GM23338 (cell line): ENCODE measurements around the gene MAP3K15. TPM values are rescaled to one million over a fixed set of nuclear protein-coding genes. Genes with fewer than 3 reads are reported as not detected.

Source experiments
- ATAC-seq: fragments of 200-7000 bp; cut with Tn5 transposase; 3 replicates; pipeline ENCODE4 v1.9.1; 2020
- DNase-seq: peaks from one replicate; pipeline ENCODE4 v3.0.0-alpha.2; 2015; ENCODE audit warnings: low spot score
- H2AFZ ChIP-seq: fragments of 200-600 bp; sonication (generic); 2 replicates; pipeline ENCODE4 v1.8.0; 2016; ENCODE audit warnings: antibody characterized with exemption, mild to moderate bottlenecking, moderate library complexity
- H3F3A ChIP-seq: fragments of 200-600 bp; sonication (generic); replicated peaks from 2 replicates; pipeline ENCODE4 v1.8.0; 2017; ENCODE audit warnings: antibody characterized with exemption, mixed run types, low read depth
- H3K27ac ChIP-seq: fragments of 200-600 bp; sonication (generic); 2 replicates; pipeline ENCODE4 v1.6.1; 2016; ENCODE audit warnings: low read depth
- H3K27me3 ChIP-seq: fragments of 200-600 bp; sonication (generic); 2 replicates; pipeline ENCODE4 v1.8.0; 2016; ENCODE audit warnings: mild to moderate bottlenecking, mixed run types, moderate library complexity; ENCODE audit not compliant: insufficient read depth
- H3K36me3 ChIP-seq: fragments of 200-600 bp; sonication (generic); 2 replicates; pipeline ENCODE4 v1.8.0; 2016; ENCODE audit warnings: mild to moderate bottlenecking; ENCODE audit not compliant: insufficient read depth
- H3K4me1 ChIP-seq: fragments of 200-600 bp; sonication (generic); 2 replicates; pipeline ENCODE4 v1.8.0; 2016; ENCODE audit warnings: mild to moderate bottlenecking, moderate library complexity; ENCODE audit not compliant: insufficient read depth
- H3K4me2 ChIP-seq: fragments of 200-600 bp; sonication (generic); 2 replicates; pipeline ENCODE4 v1.7.1; 2017; ENCODE audit warnings: mixed run types
- H3K4me3 ChIP-seq: fragments of 200-600 bp; sonication (generic); 2 replicates; pipeline ENCODE4 v1.6.1; 2016; ENCODE audit warnings: mixed run types
- H3K79me2 ChIP-seq: fragments of 200-600 bp; sonication (generic); replicated peaks from 2 replicates; pipeline ENCODE4 v1.8.0; 2017; ENCODE audit warnings: mild to moderate bottlenecking; ENCODE audit not compliant: insufficient read depth
- H3K9me2 ChIP-seq: fragments of 200-600 bp; sonication (generic); 2 replicates; pipeline ENCODE4 v1.8.0; 2017; ENCODE audit not compliant: insufficient read depth
- H4K20me1 ChIP-seq: fragments of 200-600 bp; sonication (generic); replicated peaks from 2 replicates; pipeline ENCODE4 v1.8.0; 2017; ENCODE audit warnings: mild to moderate bottlenecking; ENCODE audit not compliant: insufficient read depth
- H3K27ac Mint-ChIP-seq: 2 replicates; pipeline ENCODE4 v1.8.0; 2020; ENCODE audit warnings: inconsistent platforms, mild to moderate bottlenecking, moderate library complexity, mixed read lengths
- H3K27me3 Mint-ChIP-seq: 3 replicates; pipeline ENCODE4 v1.8.0; 2022; ENCODE audit warnings: low read depth, mild to moderate bottlenecking, moderate library complexity, mixed read lengths, inconsistent platforms; ENCODE audit not compliant: insufficient read depth, poor library complexity
- H3K36me3 Mint-ChIP-seq: 3 replicates; pipeline ENCODE4 v1.8.0; 2021; ENCODE audit warnings: low read depth, mild to moderate bottlenecking, inconsistent platforms, moderate library complexity, mixed read lengths
- H3K4me1 Mint-ChIP-seq: 3 replicates; pipeline ENCODE4 v1.8.0; 2020; ENCODE audit warnings: mild to moderate bottlenecking, inconsistent platforms, mixed read lengths
- H3K4me3 Mint-ChIP-seq: 3 replicates; pipeline ENCODE4 v1.8.0; 2021; ENCODE audit warnings: moderate library complexity, mild to moderate bottlenecking, inconsistent platforms, mixed read lengths
- H3K9me3 Mint-ChIP-seq: 3 replicates; pipeline ENCODE4 v1.8.0; 2020; ENCODE audit warnings: moderate library complexity, mild to moderate bottlenecking, inconsistent platforms, mixed read lengths
- CREB1 ChIP-seq: fragments of 250-450 bp; sonication (Bioruptor Pico); IDR thresholded peaks from 2 replicates; pipeline ENCODE4 v1.5.0; 2020; ENCODE audit warnings: low read depth, mild to moderate bottlenecking, moderate library complexity
- CTCF ChIP-seq, 2 experiments: fragments of 200-600 bp in 1 of 2; sonication (generic) in 1 of 2; conservative IDR thresholded peaks; 2 replicates each; pipeline versions ENCODE4 v1.5.1 to v1.6.1; 2016 to 2017; ENCODE audit warnings: antibody characterized with exemption in 2 of 2, low read depth in 2 of 2, mild to moderate bottlenecking in 2 of 2, moderate library complexity in 1 of 2
- ETS1 ChIP-seq: IDR thresholded peaks from 2 replicates; pipeline ENCODE4 v1.6.1; 2016; ENCODE audit warnings: antibody characterized with exemption
- EZH2 ChIP-seq: fragments of 200-600 bp; sonication (generic); IDR thresholded peaks from one replicate; pipeline ENCODE4 v1.8.0; 2017; ENCODE audit warnings: antibody characterized with exemption, mild to moderate bottlenecking, low read depth; ENCODE audit not compliant: unreplicated experiment
- EZH2phosphoT487 ChIP-seq: fragments of 200-600 bp; sonication (generic); IDR thresholded peaks from one replicate; pipeline ENCODE4 v1.8.1; 2018; ENCODE audit warnings: antibody characterized with exemption; ENCODE audit not compliant: unreplicated experiment
- JUNB ChIP-seq: IDR thresholded peaks from one replicate; pipeline ENCODE4 v1.6.1; 2016; ENCODE audit warnings: antibody characterized with exemption; ENCODE audit not compliant: unreplicated experiment
- NANOG ChIP-seq: IDR thresholded peaks from 2 replicates; pipeline ENCODE4 v1.6.1; 2016; ENCODE audit warnings: antibody characterized with exemption, borderline replicate concordance
- POLR2AphosphoS5 ChIP-seq: IDR thresholded peaks from 2 replicates; pipeline ENCODE4 v1.6.1; 2016; ENCODE audit warnings: antibody characterized with exemption, low read depth
- REST ChIP-seq: IDR thresholded peaks from one replicate; pipeline ENCODE4 v1.6.1; 2018; ENCODE audit warnings: antibody characterized with exemption; ENCODE audit not compliant: unreplicated experiment
- STAT1 ChIP-seq: IDR thresholded peaks from one replicate; pipeline ENCODE4 v1.6.1; 2016; ENCODE audit warnings: antibody characterized with exemption; ENCODE audit not compliant: unreplicated experiment
- ZNF114 ChIP-seq: fragments of 250-450 bp; sonication (Bioruptor Pico); IDR thresholded peaks from 2 replicates; pipeline ENCODE4 v1.5.0; 2020; ENCODE audit warnings: mild to moderate bottlenecking, moderate library complexity
- ZNF331 ChIP-seq: fragments of 250-450 bp; sonication (Bioruptor Pico); IDR thresholded peaks from 2 replicates; pipeline ENCODE4 v1.5.0; 2020; ENCODE audit warnings: low read depth, mild to moderate bottlenecking, moderate library complexity
- ZNF462 ChIP-seq: fragments of 250-450 bp; sonication (Bioruptor Pico); IDR thresholded peaks from 2 replicates; pipeline ENCODE4 v1.5.0; 2020; ENCODE audit warnings: mild to moderate bottlenecking, moderate library complexity
- polyA plus RNA-seq: library from polyadenylated mRNA; unstranded; fragments of >200 nt; fragmentation: Nextera tagmentation; extraction: Ambion mirVana; gene quantifications from 2 replicates; pipeline ENCODE4 v1.2.1, GENCODE V29; 2016
- total RNA-seq: library from RNA; depleted of rRNA; stranded (reverse); fragments of >200 nt; shearing (Covaris generic); gene quantifications from 2 replicates; pipeline ENCODE4 v1.2.3, GENCODE V29; 2014

The MAP3K15 gene
- total and polyA plus RNA-seq, 2 experiments from 2014 or later, result 0.40 to 3.1 TPM

- no peak overlapping the region for H3K27ac Mint-ChIP-seq
- no peak overlapping the region for H3K27ac ChIP-seq
Observed at GRCh38 chrX:19487520-19488200, 27.6 kb downstream of the MAP3K15 start.

More at GRCh38 chrX:19487520-19488200, 27.6 kb downstream of the MAP3K15 start:
- TF ChIP-seq EZH2phosphoT487, result no peak
- no peak for TF ChIP-seq POLR2AphosphoS5
- no peak for TF ChIP-seq REST
- TF ChIP-seq JUNB, result no peak
- no peak for TF ChIP-seq CTCF (conservative IDR thresholded peaks at IDR 0.05; ENCODE audit: low read depth in 2 of 2)
- TF ChIP-seq NANOG, result no peak
- TF ChIP-seq STAT1, result no peak
- no peak for TF ChIP-seq ETS1
- no peak for TF ChIP-seq ZNF114 (CRISPR knock-in tag)
- TF ChIP-seq ZNF331 (CRISPR knock-in tag), result no peak
- no peak for TF ChIP-seq ZNF462 (CRISPR knock-in tag)
- no peak for TF ChIP-seq EZH2
- no peak for TF ChIP-seq CREB1 (CRISPR knock-in tag)
- H3K36me3 Mint-ChIP-seq, result no peaks in the 10 kb centered on the region
- Histone ChIP-seq H3K27me3 (no peaks in the 10 kb centered on the region), H3F3A (no peaks in the 10 kb centered on the region), H3K36me3 (no peaks in the 10 kb centered on the region), H3K9me2 (no peaks in the 10 kb centered on the region), H3K4me3 (no peak overlapping the region), H3K4me2 (no peak overlapping the region), H3K4me1 (no peaks in the 10 kb centered on the region), H2AFZ (no peak overlapping the region), H3K79me2 (no peaks in the 10 kb centered on the region), H4K20me1 (no peaks in the 10 kb centered on the region)
- H3K4me1 Mint-ChIP-seq, result peaks cover 4% of the 10 kb centered on the region
- H3K9me3 Mint-ChIP-seq, result no peaks in the 10 kb centered on the region
- no peak overlapping the region for H3K4me3 Mint-ChIP-seq
- peaks cover 2% of the 10 kb centered on the region for H3K27me3 Mint-ChIP-seq
- ATAC-seq, result no peak
- DNase-seq, result no peak
